HCT116 (cell line): Measurements from ENCODE around the gene C3orf22. TPM values are rescaled to one million over a fixed set of nuclear protein-coding genes. Genes with fewer than 3 reads are reported as not detected.

Source experiments
- ATAC-seq: fragments of 200-7000 bp; cut with Tn5 transposase; 2 replicates; pipeline ENCODE4 v1.9.1; 2020; ENCODE audit warnings: mild to moderate bottlenecking, moderate library complexity
- BruUV-seq: library from RNA; stranded (reverse); fragments of 400-500 nt; replicated peaks from 2 replicates; lab custom pipeline; 2021; lab: Mats Ljungman, UMichigan
- CTCF ChIA-PET: fragments of 300-600 bp; sonication (Branson Sonifier 250); formaldehyde crosslinking; loops from one replicate; lab custom pipeline; 2021; ENCODE audit warnings: antibody characterized with exemption; lab: Charles Lee
- POLR2A ChIA-PET: fragments of 300-600, 350-600 bp; sonication (Branson Sonifier 250); formaldehyde crosslinking; loops from one replicate; lab custom pipeline; 2021; ENCODE audit warnings: antibody characterized with exemption; lab: Charles Lee
- RAD21 ChIA-PET, 2 experiments: fragments of 300-600 bp; sonication (Branson Sonifier 250); formaldehyde crosslinking; loops; one replicate each; lab custom pipeline; 2023; ENCODE audit warnings: low total read pairs in 2 of 2; ENCODE audit not compliant: uncharacterized antibody in 2 of 2, unreplicated experiment in 2 of 2, low non-redundant PET in 1 of 2; lab: Charles Lee
- DNase-seq: peaks from one replicate; pipeline ENCODE4 v3.0.0-alpha.2; 2010; ENCODE audit warnings: low read depth, low spot score
- H2AFZ ChIP-seq: fragments of 200-600 bp; shearing (Covaris generic), sonication (generic); 2 replicates; pipeline ENCODE4 v1.6.1; 2017; ENCODE audit warnings: low read depth, mixed run types, mixed read lengths, antibody characterized with exemption, low read length; ENCODE audit not compliant: poor library complexity, severe bottlenecking
- H3K27ac ChIP-seq: 2 replicates; pipeline ENCODE4 v1.5.1; 2012; ENCODE audit warnings: low read depth, low read length
- H3K27me3 ChIP-seq: fragments of 200-600 bp; sonication (generic); 2 replicates; pipeline ENCODE4 v1.6.1; 2016; ENCODE audit warnings: mixed run types, low read length, mixed read lengths; ENCODE audit not compliant: insufficient read depth
- H3K36me3 ChIP-seq, 2 experiments: fragments of 200-500 bp in 1 of 2; fragments of 200-600 bp in 1 of 2; sonication (Bioruptor generic) in 1 of 2; sonication (generic) in 1 of 2; 2 replicates each; pipeline versions ENCODE4 v1.5.1 to v1.6.1; 2014 to 2016; ENCODE audit warnings: low read length in 2 of 2, inconsistent platforms in 1 of 2, mixed read lengths in 1 of 2, mixed run types in 1 of 2; ENCODE audit not compliant: insufficient read depth in 2 of 2, control insufficient read depth in 1 of 2
- H3K4me1 ChIP-seq, 2 experiments: fragments of 200-600 bp in 1 of 2; sonication (generic) in 1 of 2; 2 replicates each; pipeline versions ENCODE4 v1.5.1 to v1.6.1; 2012 to 2017; ENCODE audit warnings: low read length in 2 of 2, inconsistent platforms in 1 of 2, mild to moderate bottlenecking in 1 of 2, mixed read lengths in 1 of 2, mixed run types in 1 of 2, moderate library complexity in 1 of 2; ENCODE audit not compliant: insufficient read depth in 2 of 2, control insufficient read depth in 1 of 2
- H3K4me2 ChIP-seq: fragments of 200-600 bp; sonication (generic); 2 replicates; pipeline ENCODE4 v1.6.1; 2017; ENCODE audit warnings: mixed run types, low read length, mixed read lengths
- H3K4me3 ChIP-seq, 2 experiments: fragments of 200-600 bp in 1 of 2; sonication (generic) in 1 of 2; replicated peaks in 1 of 2; 2 replicates each; pipeline ENCODE4 v1.5.1; 2011 to 2016; ENCODE audit warnings: low read length in 2 of 2, control low read depth in 1 of 2, low read depth in 1 of 2, mild to moderate bottlenecking in 1 of 2, mixed read lengths in 1 of 2, mixed run types in 1 of 2
- H3K79me2 ChIP-seq: fragments of 200-600 bp; sonication (generic); 2 replicates; pipeline ENCODE4 v1.6.1; 2017; ENCODE audit warnings: mild to moderate bottlenecking, mixed run types, low read length, moderate library complexity, mixed read lengths; ENCODE audit not compliant: insufficient read depth
- H3K9ac ChIP-seq: fragments of 200-600 bp; sonication (generic); 2 replicates; pipeline ENCODE4 v1.6.1; 2016; ENCODE audit warnings: low read length, mixed read lengths
- H3K9me2 ChIP-seq: fragments of 200-600 bp; sonication (generic), shearing (Covaris generic); 2 replicates; pipeline ENCODE4 v1.6.1; 2017; ENCODE audit warnings: mixed run types, mild to moderate bottlenecking, moderate library complexity; ENCODE audit not compliant: insufficient read depth
- H3K9me3 ChIP-seq, 2 experiments: fragments of 200-500 bp in 1 of 2; fragments of 200-600 bp in 1 of 2; sonication (Bioruptor generic) in 1 of 2; sonication (generic) in 1 of 2; 2 replicates each; pipeline ENCODE4 v1.6.1; 2014 to 2017; ENCODE audit warnings: low read length in 2 of 2, mixed read lengths in 2 of 2, inconsistent platforms in 1 of 2, low read depth in 1 of 2, mild to moderate bottlenecking in 1 of 2, mixed run types in 1 of 2, moderate library complexity in 1 of 2; ENCODE audit not compliant: control insufficient read depth in 1 of 2, insufficient read depth in 1 of 2
- H4K20me1 ChIP-seq: fragments of 200-600 bp; sonication (generic), shearing (Covaris generic); 2 replicates; pipeline ENCODE4 v1.6.1; 2017; ENCODE audit warnings: mixed run types, mild to moderate bottlenecking, moderate library complexity; ENCODE audit not compliant: insufficient read depth
- CBX3 ChIP-seq: IDR thresholded peaks from 2 replicates; pipeline ENCODE4 v1.6.1; 2012; ENCODE audit warnings: low read depth
- CEBPB ChIP-seq: IDR thresholded peaks from 2 replicates; pipeline ENCODE4 v1.6.1; 2012; ENCODE audit warnings: low read depth
- EGR1 ChIP-seq: IDR thresholded peaks from 2 replicates; pipeline ENCODE4 v1.6.1; 2012; ENCODE audit warnings: low read depth
- EZH2 ChIP-seq: fragments of 200-600 bp; sonication (generic); IDR thresholded peaks from 2 replicates; pipeline ENCODE4 v1.6.1; 2017; ENCODE audit warnings: antibody characterized with exemption, mixed run types
- EZH2phosphoT487 ChIP-seq: fragments of 200-600 bp; IDR thresholded peaks from 2 replicates; pipeline ENCODE4 v1.6.1; 2018; ENCODE audit warnings: antibody characterized with exemption, borderline replicate concordance
- POLR2AphosphoS5 ChIP-seq: IDR thresholded peaks from 2 replicates; pipeline ENCODE4 v1.6.1; 2011; ENCODE audit warnings: mild to moderate bottlenecking, low read depth, low read length, moderate library complexity
- REST ChIP-seq: IDR thresholded peaks from 2 replicates; pipeline ENCODE4 v1.6.1; 2012; ENCODE audit warnings: low read depth
- SIN3A ChIP-seq: IDR thresholded peaks from 2 replicates; pipeline ENCODE4 v1.6.1; 2012; ENCODE audit warnings: low read depth
- SRF ChIP-seq: IDR thresholded peaks from 2 replicates; pipeline ENCODE4 v1.6.1; 2012; ENCODE audit warnings: low read depth
- YY1 ChIP-seq: IDR thresholded peaks from 2 replicates; pipeline ENCODE4 v1.6.1; 2011; ENCODE audit warnings: low read length, low read depth, moderate library complexity, mild to moderate bottlenecking; ENCODE audit not compliant: insufficient replicate concordance; ENCODE audit errors: extremely low read depth
- ZBTB33 ChIP-seq: IDR thresholded peaks from 2 replicates; pipeline ENCODE4 v1.6.1; 2011; ENCODE audit warnings: mild to moderate bottlenecking, low read length, moderate library complexity; ENCODE audit not compliant: insufficient replicate concordance; ENCODE audit errors: extremely low read depth
- intact Hi-C: fragments of 100-400 bp; cut with micrococcal nuclease; formaldehyde crosslinking; loops from 2 replicates; pipeline ENCODE4 v1.10.0; 2022
- total RNA-seq: library from RNA; stranded (reverse); gene quantifications from one replicate; pipeline ENCODE4 v1.2.1, GENCODE V29; 2021; ENCODE audit not compliant: unreplicated experiment
- TF ChIP-seq, protein P1 (sequence below): IDR thresholded peaks from 2 replicates; pipeline ENCODE4 v1.6.1; 2012

Gene C3orf22
- total RNA-seq, 1 experiment from 2014 or later: not detected

GRCh38 chr3:126538966-126539365 lies 19.8 kb downstream of the C3orf22 start:
- ATAC-seq (no peak), DNase-seq (no peak)
- H3K36me3 ChIP-seq: no peaks in the 10 kb centered on the region
- no peaks in the 10 kb centered on the region for H3K79me2 ChIP-seq
- intact Hi-C loops: no loop called here
- H2AFZ ChIP-seq: no peak overlapping the region
- peaks cover 12 to 15% of the 10 kb centered on the region in 2 experiments; a peak in 3 of 4 replicates for H3K4me1 ChIP-seq
- BruUV-seq: no TSS peak
- H3K27ac ChIP-seq: no peak overlapping the region
- no peak overlapping the region for H3K4me3 ChIP-seq
- no peak overlapping the region for H3K9ac ChIP-seq
- CTCF ChIA-PET: no interaction called here
- H3K9me2 ChIP-seq: no peaks in the 10 kb centered on the region
- H3K4me2 ChIP-seq: no peak overlapping the region
- H4K20me1 ChIP-seq: no peaks in the 10 kb centered on the region
- POLR2A ChIA-PET: no interaction called here
- TF ChIP-seq ZBTB33 (no peak), CBX3 (no peak), SRF (no peak), EZH2 (no peak), EGR1 (no peak), YY1 (no peak), CEBPB (no peak), REST (no peak), SIN3A (no peak), POLR2AphosphoS5 (no peak), EZH2phosphoT487 (no peak)
- TF ChIP-seq, protein P1, sequence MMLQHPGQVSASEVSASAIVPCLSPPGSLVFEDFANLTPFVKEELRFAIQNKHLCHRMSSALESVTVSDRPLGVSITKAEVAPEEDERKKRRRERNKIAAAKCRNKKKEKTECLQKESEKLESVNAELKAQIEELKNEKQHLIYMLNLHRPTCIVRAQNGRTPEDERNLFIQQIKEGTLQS: no peak
- RAD21 ChIA-PET: no interaction called here
- H3K27me3 ChIP-seq: peaks cover 25% of the 10 kb centered on the region
- H3K9me3 ChIP-seq: no peaks in the 10 kb centered on the region
